ENCODE results near the gene FAAP24.

DNA sequence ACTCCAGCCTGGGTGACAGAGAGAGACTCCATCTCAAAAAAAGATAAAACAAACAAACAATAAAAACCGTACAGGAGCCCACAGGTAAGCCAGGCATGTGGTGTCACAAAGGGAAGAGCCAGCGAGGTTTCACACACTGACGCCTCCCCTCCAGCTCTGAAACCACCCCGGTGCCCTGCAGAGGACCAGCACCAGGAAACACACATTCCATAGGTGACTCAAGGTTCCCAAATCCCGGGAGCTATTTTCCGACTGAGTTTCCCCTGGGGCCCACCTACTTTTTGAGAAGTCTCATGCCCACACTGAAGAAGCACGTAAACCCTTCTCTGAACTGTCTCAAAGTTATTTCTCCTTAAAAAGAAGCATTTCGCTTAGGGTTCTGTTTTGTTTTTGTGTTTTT is 52.4 kb downstream of the FAAP24 start:
- TF ChIP-seq, protein P1, sequence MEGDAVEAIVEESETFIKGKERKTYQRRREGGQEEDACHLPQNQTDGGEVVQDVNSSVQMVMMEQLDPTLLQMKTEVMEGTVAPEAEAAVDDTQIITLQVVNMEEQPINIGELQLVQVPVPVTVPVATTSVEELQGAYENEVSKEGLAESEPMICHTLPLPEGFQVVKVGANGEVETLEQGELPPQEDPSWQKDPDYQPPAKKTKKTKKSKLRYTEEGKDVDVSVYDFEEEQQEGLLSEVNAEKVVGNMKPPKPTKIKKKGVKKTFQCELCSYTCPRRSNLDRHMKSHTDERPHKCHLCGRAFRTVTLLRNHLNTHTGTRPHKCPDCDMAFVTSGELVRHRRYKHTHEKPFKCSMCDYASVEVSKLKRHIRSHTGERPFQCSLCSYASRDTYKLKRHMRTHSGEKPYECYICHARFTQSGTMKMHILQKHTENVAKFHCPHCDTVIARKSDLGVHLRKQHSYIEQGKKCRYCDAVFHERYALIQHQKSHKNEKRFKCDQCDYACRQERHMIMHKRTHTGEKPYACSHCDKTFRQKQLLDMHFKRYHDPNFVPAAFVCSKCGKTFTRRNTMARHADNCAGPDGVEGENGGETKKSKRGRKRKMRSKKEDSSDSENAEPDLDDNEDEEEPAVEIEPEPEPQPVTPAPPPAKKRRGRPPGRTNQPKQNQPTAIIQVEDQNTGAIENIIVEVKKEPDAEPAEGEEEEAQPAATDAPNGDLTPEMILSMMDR (conservative IDR thresholded peaks at IDR 0.05; ENCODE audit: low read depth, low read length) = no peak
- TF ChIP-seq EZH2phosphoT487 (IDR thresholded peaks at IDR 0.05; ENCODE audit: borderline replicate concordance, low read length) (no peak), EZH2 (IDR thresholded peaks at IDR 0.05; ENCODE audit: low read length, unreplicated experiment) (no peak)
